SK-N-SH treated with all-trans-retinoic acid at 6 μM for 48 hours (cell line): Measurements from ENCODE around the gene THSD7A.

Source experiments
- BACH2 ChIP-seq: fragments of 250-450 bp; sonication (Bioruptor Pico); IDR thresholded peaks from 2 replicates; pipeline ENCODE4 v1.9.0; 2021; ENCODE audit warnings: mild to moderate bottlenecking, borderline replicate concordance
- GLIS3 ChIP-seq: fragments of 250-450 bp; sonication (Bioruptor Pico); IDR thresholded peaks from 2 replicates; pipeline ENCODE4 v1.5.0; 2020; ENCODE audit warnings: mild to moderate bottlenecking, moderate library complexity
- PPARA ChIP-seq: fragments of 250-450 bp; sonication (Bioruptor Pico); IDR thresholded peaks from 2 replicates; pipeline ENCODE4 v1.5.0; 2020; ENCODE audit warnings: mild to moderate bottlenecking, borderline replicate concordance
- RARB ChIP-seq: fragments of 250-450 bp; sonication (Bioruptor Pico); IDR thresholded peaks from 2 replicates; pipeline ENCODE4 v1.8.0; 2021; ENCODE audit warnings: mild to moderate bottlenecking, moderate library complexity
- SNAI2 ChIP-seq: fragments of 250-450 bp; sonication (Bioruptor Pico); IDR thresholded peaks from 2 replicates; pipeline ENCODE4 v1.5.0; 2020; ENCODE audit warnings: mild to moderate bottlenecking, moderate library complexity
- TCF4 ChIP-seq: fragments of 250-450 bp; sonication (Bioruptor Pico); IDR thresholded peaks from 2 replicates; pipeline ENCODE4 v1.8.0; 2021; ENCODE audit warnings: mild to moderate bottlenecking, moderate library complexity, borderline replicate concordance
- TOX ChIP-seq: fragments of 250-450 bp; sonication (Bioruptor Pico); IDR thresholded peaks from 2 replicates; pipeline ENCODE4 v1.8.0; 2021; ENCODE audit warnings: mild to moderate bottlenecking, moderate library complexity, borderline replicate concordance
- ZC3H10 ChIP-seq: fragments of 250-450 bp; sonication (Bioruptor Pico); IDR thresholded peaks from 2 replicates; pipeline ENCODE4 v1.5.1; 2021; ENCODE audit warnings: mild to moderate bottlenecking, moderate library complexity
- ZFP30 ChIP-seq: fragments of 450-650 bp; formaldehyde crosslinking; IDR thresholded peaks from 2 replicates; pipeline ENCODE4 v1.5.0; 2022; ENCODE audit warnings: mild to moderate bottlenecking, moderate library complexity
- ZNF70 ChIP-seq: fragments of 450-650 bp; formaldehyde crosslinking; IDR thresholded peaks from 2 replicates; pipeline ENCODE4 v1.5.0; 2020; ENCODE audit warnings: mild to moderate bottlenecking, moderate library complexity
- ZNF8 ChIP-seq: fragments of 450-650 bp; formaldehyde crosslinking; IDR thresholded peaks from 2 replicates; pipeline ENCODE4 v1.5.0; 2020; ENCODE audit warnings: mild to moderate bottlenecking, moderate library complexity
- TF ChIP-seq, protein P1 (sequence below): fragments of 250-450 bp; sonication (Bioruptor Pico); IDR thresholded peaks from 2 replicates; pipeline ENCODE4 v1.5.1; 2020; ENCODE audit warnings: low read depth, mild to moderate bottlenecking, moderate library complexity

DNA sequence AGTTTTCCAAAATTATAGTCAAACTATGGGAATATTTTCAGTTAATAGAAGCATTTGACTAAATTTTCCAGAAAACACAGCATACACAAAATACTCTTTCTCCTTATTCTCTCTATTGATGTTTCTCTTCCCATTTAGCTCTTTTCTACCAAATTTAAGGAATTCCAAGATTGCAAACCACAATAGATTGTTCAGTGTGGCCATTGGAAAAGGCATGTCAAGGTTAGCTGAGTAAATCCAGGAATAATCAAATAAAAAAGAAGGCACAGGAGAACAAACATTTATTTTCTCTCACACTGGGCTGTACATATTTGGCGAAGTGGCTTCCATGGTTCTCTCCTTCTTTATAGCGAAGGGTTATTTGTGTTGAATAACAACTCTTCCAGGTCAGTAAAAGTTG lies 117.3 kb downstream of the THSD7A start:
- no peak for TF ChIP-seq BACH2 (CRISPR knock-in tag)
- no peak for TF ChIP-seq ZNF8
- no peak for TF ChIP-seq RARB
- TF ChIP-seq, protein P1, sequence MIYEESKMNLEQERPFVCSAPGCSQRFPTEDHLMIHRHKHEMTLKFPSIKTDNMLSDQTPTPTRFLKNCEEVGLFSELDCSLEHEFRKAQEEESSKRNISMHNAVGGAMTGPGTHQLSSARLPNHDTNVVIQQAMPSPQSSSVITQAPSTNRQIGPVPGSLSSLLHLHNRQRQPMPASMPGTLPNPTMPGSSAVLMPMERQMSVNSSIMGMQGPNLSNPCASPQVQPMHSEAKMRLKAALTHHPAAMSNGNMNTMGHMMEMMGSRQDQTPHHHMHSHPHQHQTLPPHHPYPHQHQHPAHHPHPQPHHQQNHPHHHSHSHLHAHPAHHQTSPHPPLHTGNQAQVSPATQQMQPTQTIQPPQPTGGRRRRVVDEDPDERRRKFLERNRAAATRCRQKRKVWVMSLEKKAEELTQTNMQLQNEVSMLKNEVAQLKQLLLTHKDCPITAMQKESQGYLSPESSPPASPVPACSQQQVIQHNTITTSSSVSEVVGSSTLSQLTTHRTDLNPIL: no peak
- TF ChIP-seq GLIS3: no peak
- TF ChIP-seq PPARA (CRISPR knock-in tag): no peak
- no peak for TF ChIP-seq ZC3H10
- TF ChIP-seq ZFP30 (CRISPR knock-in tag): no peak
- no peak for TF ChIP-seq TOX (CRISPR knock-in tag)
- TF ChIP-seq ZNF70 (CRISPR knock-in tag): no peak
- TF ChIP-seq TCF4: no peak
- TF ChIP-seq SNAI2 (CRISPR knock-in tag): no peak
